ENCODE data around the gene TAP1. TPM values are rescaled to one million over a fixed set of nuclear protein-coding genes. Genes with fewer than 3 reads are reported as not detected.

TAP1 gene
- total and polyA plus RNA-seq, 10 of the 15 experiments (the other 5 are each of a cell fraction or from before 2014, with no cell fraction given): 33.4 to 249 (median 169) TPM

DNA sequence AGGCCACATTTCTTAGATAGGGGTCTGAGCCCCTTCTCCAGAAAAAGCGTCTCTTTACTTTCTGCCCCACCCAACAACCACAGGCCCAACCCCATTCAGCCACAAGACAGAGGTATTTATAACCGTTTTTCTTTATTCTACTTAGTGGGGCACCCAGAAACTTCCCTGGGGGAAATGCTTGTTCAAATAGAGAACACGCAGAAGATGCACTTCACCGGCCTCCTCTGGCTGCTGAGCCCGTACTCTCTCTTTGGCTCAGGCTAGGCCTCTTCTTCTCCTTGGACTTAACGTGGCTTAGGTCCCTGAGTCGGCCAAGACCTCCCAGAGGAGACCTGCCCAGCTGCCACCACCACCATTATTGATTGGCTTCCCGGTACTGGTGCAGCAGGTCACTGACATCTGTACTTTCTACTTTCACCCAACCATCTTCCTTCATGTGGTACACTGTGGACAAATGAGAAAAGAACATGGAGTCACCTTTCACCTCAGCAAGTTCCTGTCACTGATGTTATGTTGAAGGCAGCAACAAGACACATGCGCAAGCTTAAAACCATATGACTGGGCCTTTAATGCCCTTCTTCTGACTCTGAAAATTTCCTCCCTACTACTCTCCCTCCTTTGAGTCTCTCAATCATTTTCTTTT, 12.8 kb downstream of the TAP1 start (continued):
- TF ChIP-seq EGR1 (IDR thresholded peaks at IDR 0.05; ENCODE audit: borderline replicate concordance in 1 of 2, low read depth in 2 of 2, low read length in 2 of 2) (no peak), NFYB (IDR thresholded peaks at IDR 0.05; ENCODE audit: insufficient read depth, low read depth, low read length) (0 out of 2 replicates have a peak, but pooled peaks have one; percentile 4), STAT1 (conservative IDR thresholded peaks at IDR 0.05) (no peak), ZNF384 (IDR thresholded peaks at IDR 0.05; ENCODE audit: borderline replicate concordance, low read depth, low read length) (no peak), SRF (IDR thresholded peaks at IDR 0.05; ENCODE audit: low read depth in 2 of 2, low read length in 2 of 2) (no peak), MYC (IDR thresholded peaks at IDR 0.05; ENCODE audit: insufficient read depth, insufficient read length, insufficient replicate concordance, low read length, severe bottlenecking) (no peak), TCF12 (IDR thresholded peaks at IDR 0.05; ENCODE audit: low read depth, low read length) (no peak), NBN (IDR thresholded peaks at IDR 0.05) (no peak), ETV6 (conservative IDR thresholded peaks at IDR 0.05 in 1 of 2, IDR thresholded peaks at IDR 0.05 in 1 of 2; ENCODE audit: borderline replicate concordance in 1 of 2, low read depth in 1 of 2) (peak in 1 of 2 experiments; percentile 79; a peak in 2 of 4 replicates), CBX5 (IDR thresholded peaks at IDR 0.05; ENCODE audit: low read depth) (no peak), STAT3 (IDR thresholded peaks at IDR 0.05; ENCODE audit: low read depth, low read length) (no peak), RBBP5 (conservative IDR thresholded peaks at IDR 0.05) (no peak), FOXM1 (IDR thresholded peaks at IDR 0.05; ENCODE audit: low read depth, low read length) (no peak), YBX1 (IDR thresholded peaks at IDR 0.05) (no peak), FOXK2 (IDR thresholded peaks at IDR 0.05) (no peak), SREBF2 (IDR thresholded peaks at IDR 0.05; ENCODE audit: low read length) (no peak), KAT2A (conservative IDR thresholded peaks at IDR 0.05; ENCODE audit: control insufficient read depth, low read depth, low read length) (no peak), RAD21 (IDR thresholded peaks at IDR 0.05; ENCODE audit: insufficient read depth, low read depth, low read length) (no peak), SMAD1 (IDR thresholded peaks at IDR 0.05; ENCODE audit: low read depth, partially characterized antibody) (no peak)
- TF ChIP-seq, protein P1, sequence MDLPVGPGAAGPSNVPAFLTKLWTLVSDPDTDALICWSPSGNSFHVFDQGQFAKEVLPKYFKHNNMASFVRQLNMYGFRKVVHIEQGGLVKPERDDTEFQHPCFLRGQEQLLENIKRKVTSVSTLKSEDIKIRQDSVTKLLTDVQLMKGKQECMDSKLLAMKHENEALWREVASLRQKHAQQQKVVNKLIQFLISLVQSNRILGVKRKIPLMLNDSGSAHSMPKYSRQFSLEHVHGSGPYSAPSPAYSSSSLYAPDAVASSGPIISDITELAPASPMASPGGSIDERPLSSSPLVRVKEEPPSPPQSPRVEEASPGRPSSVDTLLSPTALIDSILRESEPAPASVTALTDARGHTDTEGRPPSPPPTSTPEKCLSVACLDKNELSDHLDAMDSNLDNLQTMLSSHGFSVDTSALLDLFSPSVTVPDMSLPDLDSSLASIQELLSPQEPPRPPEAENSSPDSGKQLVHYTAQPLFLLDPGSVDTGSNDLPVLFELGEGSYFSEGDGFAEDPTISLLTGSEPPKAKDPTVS (IDR thresholded peaks at IDR 0.05; ENCODE audit: low read depth, low read length): no peak
- TF ChIP-seq, protein P2, sequence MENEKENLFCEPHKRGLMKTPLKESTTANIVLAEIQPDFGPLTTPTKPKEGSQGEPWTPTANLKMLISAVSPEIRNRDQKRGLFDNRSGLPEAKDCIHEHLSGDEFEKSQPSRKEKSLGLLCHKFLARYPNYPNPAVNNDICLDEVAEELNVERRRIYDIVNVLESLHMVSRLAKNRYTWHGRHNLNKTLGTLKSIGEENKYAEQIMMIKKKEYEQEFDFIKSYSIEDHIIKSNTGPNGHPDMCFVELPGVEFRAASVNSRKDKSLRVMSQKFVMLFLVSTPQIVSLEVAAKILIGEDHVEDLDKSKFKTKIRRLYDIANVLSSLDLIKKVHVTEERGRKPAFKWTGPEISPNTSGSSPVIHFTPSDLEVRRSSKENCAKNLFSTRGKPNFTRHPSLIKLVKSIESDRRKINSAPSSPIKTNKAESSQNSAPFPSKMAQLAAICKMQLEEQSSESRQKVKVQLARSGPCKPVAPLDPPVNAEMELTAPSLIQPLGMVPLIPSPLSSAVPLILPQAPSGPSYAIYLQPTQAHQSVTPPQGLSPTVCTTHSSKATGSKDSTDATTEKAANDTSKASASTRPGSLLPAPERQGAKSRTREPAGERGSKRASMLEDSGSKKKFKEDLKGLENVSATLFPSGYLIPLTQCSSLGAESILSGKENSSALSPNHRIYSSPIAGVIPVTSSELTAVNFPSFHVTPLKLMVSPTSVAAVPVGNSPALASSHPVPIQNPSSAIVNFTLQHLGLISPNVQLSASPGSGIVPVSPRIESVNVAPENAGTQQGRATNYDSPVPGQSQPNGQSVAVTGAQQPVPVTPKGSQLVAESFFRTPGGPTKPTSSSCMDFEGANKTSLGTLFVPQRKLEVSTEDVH (IDR thresholded peaks at IDR 0.05; ENCODE audit: low read depth, partially characterized antibody): no peak
- TF ChIP-seq, protein P3, sequence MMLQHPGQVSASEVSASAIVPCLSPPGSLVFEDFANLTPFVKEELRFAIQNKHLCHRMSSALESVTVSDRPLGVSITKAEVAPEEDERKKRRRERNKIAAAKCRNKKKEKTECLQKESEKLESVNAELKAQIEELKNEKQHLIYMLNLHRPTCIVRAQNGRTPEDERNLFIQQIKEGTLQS (IDR thresholded peaks at IDR 0.05; ENCODE audit: borderline replicate concordance, extremely low read depth, low read depth, low read length): no peak
